ENCODE measurements around the gene FRMD3.

Gene FRMD3

DNA sequence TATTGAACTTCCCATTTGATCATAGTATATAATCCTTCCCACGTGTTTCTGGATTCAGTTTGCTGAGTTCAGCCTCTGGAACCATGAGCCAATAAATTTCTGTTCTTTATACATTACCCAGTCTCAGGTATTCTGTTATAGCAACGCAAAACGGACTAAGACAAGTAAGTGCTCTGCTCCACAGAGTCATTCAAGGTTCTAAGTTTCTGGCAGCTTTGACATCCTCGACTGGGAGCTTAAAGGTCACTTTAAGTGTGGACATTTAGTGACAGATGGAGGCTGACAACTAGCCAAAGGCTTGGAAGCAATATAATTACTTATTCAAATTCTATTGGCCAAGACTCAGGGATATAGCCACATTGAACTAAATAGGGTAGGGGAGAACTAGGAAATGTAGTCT, 297.5 kb downstream of the FRMD3 start:
- in situ Hi-C loops (cut with MboI; ENCODE audit: low sequenced_read_pairs), result no loop called here

DNA sequence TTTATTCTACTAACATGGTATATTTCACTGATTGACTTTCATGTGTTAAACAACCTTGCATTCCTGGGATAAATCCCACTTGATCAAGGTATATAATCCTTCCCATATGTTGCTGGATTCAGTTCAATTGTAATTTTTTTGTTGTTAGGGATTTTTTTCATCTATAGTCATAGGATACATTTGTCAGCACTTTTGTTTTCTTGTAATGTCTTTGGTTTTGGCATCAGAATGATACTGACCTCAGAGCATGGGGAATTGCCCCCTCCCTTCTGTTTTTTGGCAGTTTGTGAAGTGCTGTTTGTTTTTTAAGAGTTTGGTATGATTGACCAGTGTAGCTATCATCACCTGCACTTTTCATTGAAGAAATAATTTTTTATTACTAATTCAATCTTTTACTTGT, 298.5 kb downstream of the FRMD3 start:
- in situ Hi-C loops (cut with MboI; ENCODE audit: low sequenced_read_pairs), result no loop called here

DNA sequence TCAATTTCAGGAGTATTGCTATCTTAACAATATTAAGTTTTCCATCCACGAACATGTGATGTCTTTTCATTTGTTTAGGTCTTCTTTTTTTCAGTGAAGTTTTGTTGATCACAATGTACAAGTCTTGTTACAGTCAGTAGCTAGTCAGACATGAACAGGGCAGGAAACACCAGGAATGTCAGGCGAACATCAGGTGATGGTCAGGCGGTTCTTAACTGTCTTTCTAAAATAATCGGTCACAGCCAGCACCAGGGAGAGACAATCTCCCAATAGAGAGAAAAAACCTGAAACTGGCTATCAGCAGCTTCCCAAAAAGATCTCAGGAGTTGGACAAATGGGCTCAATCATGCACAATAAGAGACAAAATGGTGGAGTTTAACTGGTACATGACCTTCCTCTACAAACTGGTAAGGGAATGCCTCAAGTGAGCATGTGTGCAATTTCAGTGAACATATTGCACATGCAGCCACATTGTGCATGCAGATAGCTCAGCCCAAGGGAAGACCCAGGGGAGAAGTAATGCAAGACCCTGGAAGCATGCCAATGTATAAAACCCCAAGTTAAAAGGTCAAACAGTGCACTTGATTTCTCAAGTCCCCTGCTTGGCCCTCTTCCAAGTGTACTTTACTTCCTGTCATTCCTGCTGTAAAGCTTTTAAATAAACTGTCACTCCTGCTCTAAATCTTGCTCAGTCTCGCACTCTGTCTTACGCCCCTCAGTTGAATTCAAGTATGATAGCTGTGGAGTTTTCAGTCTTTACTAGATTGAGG, 299.1 kb downstream of the FRMD3 start:
- in situ Hi-C loops (cut with MboI; ENCODE audit: low sequenced_read_pairs), result no loop called here

DNA sequence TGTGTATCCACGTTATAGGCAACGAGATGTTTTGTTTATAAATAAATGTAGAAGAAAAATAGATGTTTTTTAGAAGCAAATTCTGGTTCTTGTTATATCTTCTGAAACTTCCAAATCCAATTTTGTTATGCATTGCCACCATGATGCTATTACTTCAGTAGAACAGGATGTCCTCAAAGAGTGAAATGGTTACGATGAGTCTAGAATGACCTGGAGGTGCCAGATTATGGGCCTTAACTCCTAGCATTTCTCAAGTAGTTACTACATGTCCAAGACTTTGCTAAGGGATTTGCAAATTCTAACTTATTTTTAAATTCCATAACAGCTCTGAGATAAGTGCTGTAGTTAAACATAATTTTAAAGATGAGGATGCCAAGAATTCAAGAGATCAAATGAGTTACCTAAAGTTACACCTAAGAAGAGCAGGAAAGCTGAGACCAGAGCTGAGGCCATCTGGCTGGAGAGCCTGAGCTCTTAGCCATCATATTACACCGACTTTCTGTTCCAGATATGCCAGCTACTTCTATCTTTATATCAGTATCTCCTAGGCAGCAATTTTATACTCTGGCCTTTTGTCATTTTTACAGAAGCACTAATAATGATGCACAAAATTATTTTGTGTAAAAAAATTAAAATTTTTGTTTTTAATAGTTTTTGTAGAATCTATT, 302.0 kb downstream of the FRMD3 start:
- in situ Hi-C loops (cut with MboI; ENCODE audit: low sequenced_read_pairs), result no loop called here

DNA sequence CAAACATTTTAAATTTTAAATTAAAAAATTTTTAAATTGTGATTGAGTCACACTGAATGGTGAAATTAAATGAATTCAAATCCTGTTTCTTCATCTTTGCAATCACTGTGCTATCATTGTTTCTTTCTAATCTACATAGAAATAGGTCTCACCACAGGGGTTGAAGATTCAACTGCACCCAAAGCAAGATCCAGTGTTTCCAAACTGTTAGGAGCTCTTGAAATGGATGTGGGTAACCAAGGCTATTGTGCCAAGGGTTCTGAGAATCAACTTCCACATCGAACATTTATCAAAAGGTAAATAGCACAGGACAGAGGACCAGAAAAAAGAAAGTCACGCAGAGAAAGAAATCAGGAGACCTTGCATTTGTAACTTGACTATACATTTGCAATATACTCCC, 302.7 kb downstream of the FRMD3 start:
- in situ Hi-C loops (cut with MboI; ENCODE audit: low sequenced_read_pairs), result no loop called here

DNA sequence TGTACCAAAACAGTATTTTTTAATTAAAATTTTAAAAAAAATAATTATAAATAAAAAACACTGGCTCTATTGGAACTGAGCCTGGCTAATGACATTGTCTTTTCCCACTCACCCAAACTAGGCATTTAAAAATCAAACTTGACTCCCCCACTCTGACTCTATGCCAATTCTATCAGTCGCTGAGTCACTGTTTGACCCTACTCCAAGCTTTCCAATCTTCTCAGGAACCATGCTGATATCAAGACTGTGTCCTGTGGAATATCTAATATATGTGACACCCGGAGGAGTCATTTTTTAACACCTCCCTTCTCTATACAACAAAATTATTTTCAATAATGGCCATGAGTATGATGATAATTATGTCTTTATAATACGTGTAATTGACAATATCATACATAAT, 303.7 kb downstream of the FRMD3 start:
- in situ Hi-C loops (cut with MboI; ENCODE audit: low sequenced_read_pairs), result no loop called here

DNA sequence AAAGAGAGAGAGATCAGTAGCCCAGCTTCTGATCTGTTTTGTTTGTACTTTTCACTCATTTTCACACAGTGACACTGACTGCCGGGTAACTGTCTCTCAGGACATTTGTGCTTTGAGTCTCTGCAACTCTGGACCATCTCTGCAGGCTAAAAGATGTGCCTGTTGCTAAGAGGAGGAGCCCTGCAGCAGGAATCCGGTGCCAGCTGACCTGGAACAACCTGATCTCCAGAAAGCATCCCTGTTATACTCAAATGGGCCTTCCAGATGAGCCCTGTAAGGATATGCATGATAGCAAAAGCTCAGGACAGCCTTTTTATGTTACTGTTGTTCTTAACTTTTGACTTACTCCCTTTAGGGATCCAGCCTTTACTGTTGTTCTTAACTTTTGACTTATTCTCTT, 304.6 kb downstream of the FRMD3 start:
- in situ Hi-C loops (cut with MboI; ENCODE audit: low sequenced_read_pairs), result no loop called here

DNA sequence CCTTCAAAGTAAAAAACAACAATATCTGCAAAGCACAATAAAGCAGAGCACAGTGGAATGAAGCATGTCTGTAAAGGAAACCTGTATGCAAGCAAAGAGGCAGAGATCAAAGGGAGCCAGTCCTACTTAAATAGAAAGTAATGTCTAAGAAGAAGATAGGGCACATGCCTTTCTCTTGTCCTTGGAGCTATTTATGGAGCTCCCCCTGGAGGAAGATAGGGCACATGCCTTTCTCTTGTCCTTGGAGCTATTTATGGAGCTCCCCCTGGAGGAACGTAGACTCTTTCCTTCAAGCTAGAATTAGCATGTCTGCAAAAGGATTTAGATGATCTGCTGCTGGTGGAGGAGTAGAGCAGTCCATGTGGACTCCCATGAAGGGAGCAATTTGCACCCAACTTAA, 307.2 kb downstream of the FRMD3 start:
- in situ Hi-C loops (cut with MboI; ENCODE audit: low sequenced_read_pairs), result no loop called here

DNA sequence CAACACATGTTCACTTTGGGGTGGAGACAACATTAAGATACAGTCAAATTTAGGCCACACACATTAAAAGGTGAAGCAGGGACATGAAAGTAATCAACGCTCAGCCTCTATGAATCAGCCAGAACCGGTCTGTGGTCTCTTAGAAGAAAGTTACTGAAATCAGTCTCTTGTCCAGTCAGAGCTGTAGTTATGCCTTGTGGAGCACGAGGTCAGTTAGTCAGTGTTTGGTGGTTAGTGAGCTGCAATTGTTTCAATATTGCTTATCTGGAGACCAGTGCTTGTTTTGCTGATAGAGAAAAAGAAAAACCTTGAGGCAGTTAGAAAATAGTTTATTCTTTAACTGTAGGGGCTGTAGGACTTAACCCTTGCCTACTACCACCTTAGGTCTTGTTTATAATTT, 317.5 kb downstream of the FRMD3 start:
- in situ Hi-C loops (cut with MboI; ENCODE audit: low sequenced_read_pairs), result no loop called here

DNA sequence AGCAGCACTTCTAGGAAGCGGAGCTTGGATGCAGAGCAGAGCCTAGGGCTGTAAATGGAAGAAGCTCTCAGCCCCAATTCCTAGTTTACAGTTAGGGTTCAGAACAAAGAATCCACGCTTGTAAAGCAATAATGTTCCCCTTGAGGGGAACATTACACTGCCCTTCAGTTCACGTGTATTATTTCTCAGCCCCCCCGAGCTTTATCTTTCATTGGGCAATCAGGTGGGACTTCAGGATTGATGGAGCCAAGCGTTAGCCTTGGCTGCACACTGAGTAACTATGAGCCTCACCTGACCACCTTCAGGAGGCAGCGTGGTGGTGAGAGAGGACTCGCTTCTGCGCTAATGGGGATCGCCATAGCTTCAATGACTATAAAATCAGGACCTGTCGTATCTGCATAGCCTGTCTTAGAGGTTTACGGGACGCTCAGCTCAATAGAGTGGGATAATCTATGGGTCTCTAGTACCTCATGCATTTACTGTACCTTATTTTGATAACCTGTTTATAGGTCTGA, 318.2 kb downstream of the FRMD3 start:
- in situ Hi-C loops (cut with MboI; ENCODE audit: low sequenced_read_pairs), result no loop called here

DNA sequence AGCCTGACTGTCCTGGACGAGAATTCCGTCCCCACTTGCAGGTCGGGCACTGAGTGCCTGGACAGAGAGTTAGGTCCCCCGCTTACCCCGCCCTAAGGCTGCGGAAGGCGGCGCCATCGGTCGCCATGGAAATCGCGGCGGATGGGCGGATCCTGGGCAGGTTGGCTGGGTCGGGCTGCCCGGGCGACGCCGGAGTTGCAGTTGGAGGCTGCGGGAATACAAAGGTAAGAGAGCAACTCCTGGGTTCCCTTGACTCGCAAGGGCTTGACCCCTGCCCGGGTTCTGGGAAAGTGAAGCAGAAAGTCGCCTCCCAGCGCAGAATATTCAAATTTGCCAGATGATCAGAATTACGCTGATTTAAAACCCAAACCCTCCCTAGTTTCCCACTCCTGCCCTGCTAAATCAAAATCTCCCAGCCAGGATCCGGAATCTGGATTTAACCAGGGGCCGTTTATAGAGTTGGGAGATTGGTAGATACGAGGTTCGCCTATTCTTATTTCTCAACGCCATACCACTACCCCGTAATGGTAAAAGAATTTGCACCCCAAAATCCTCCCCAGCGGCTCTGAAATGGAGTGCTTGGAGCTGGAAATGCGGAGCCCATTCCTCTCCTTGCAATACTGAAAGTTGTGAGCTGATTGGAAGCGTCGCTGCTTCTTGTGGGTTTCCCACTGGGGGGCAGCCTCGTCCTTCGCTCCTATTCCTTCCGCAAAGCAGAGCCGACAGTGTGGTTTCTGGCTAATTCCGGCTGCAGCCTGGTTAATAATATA, 318.9 kb downstream of the FRMD3 start:
- in situ Hi-C loops (cut with MboI; ENCODE audit: low sequenced_read_pairs), result no loop called here

DNA sequence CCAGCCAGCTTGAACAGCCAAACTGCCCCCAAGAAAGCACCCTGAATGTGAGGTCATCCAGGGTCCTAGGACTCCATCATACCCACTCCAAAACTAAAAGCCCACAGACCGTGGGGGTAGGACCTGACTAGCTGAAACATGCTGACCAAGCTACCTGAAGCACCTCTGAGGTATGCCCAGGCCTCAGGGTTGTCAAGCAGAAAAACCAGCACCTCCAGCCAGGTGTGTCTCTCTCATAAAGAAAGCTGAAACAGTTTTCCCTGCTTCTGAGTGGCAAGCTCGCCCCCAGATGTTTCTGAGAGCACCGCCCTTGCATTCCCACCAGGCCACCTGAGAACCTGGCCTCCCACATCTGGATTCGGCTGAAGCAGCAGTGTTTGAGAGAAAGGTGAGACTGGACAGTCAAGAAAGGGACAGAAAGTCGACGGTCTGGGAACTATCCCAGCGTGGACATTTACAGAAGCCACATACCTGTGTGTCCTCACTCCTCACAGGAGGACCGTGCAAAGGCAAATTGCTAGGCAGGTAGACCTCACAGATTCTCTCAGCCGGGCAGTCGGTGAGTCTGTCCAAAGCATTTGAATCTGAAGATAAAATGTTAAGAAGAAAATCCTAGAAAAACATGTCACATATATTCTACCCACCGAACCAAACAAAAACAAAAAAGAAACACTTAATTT, 319.6 kb downstream of the FRMD3 start:
- in situ Hi-C loops (cut with MboI; ENCODE audit: low sequenced_read_pairs), result no loop called here

DNA sequence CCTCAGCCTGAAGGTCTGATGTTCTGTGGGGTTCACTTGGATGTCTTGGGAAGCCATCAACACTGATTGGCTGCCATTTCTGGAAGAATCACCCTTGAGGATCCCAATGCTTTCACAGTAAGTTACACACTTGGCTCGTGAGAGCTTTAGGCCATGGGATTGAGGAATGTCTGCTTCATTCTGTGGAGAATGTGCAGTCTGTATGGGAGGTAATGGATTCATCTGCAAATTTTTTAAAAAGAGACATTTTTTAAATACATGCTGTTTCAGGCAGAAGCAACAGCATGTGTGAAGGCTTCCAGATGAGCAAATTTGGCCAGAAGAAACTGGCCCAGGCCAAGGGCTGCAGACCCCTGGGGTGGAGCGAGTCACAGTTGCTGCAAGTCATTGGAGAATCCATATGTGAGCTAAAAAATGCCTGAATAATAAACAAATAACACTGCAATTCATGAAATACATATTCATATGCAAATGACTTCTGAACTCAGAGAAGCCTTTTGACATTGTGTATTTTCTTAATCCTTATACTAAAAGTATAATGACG, 328.9 kb downstream of the FRMD3 start:
- in situ Hi-C loops (cut with MboI; ENCODE audit: low sequenced_read_pairs), result no loop called here

DNA sequence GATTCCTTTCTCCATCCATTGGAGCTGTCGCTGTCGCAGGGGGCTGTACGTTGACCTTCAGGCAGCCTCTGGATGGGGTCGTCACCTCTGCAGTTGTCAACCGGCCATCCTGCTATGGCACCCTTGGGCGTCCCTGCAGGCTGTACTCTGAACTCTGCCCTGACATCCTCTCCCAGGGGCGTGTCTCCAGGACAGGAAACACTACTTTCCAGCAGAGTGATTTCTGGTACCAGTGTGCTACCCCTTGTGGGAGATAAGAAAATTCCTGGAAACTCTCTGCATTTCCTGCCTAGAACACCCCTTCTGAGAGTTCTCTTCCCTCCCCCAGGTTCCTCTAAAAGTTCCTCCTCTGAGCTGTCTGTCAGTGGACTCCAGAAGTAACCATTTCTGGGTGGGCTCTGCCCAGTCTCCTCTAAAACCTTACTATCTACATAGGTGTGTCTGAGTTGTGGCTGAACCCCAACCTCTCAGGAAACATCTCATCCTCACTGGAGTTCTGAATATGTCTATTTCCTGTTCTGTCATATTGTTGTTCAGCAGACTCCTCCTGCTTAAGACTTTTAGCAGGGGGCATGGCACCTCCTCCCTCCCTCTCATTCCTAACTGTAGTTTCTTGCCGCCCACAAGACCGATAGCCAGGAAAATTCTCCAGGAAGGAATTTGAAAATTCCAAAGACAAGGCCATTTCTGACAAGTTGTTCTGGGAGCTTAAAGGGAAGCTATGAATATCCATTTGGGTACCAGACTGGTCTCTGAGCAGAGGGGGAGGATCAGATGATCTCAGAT, 329.9 kb downstream of the FRMD3 start:
- in situ Hi-C loops (cut with MboI; ENCODE audit: low sequenced_read_pairs), result no loop called here

DNA sequence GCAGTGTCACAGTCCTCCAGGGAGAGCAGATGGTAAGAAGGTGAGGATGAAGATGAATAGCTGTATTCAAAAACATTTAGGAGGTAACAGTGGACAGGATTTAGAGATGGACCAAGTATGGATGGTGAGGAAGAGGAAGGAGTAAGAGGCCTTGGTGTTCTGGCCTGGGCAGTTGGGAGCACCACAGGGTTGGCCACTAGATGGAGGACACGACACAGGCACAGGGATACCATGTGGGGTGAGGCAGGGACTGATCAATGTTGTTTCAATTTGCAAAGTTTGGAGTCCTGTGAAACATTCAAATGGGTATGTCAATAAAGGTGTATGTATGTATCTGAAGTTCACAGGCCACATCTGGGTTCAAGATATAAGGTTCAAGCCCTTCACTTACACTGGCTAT, 334.2 kb downstream of the FRMD3 start:
- in situ Hi-C loops (cut with MboI; ENCODE audit: low sequenced_read_pairs), result no loop called here

DNA sequence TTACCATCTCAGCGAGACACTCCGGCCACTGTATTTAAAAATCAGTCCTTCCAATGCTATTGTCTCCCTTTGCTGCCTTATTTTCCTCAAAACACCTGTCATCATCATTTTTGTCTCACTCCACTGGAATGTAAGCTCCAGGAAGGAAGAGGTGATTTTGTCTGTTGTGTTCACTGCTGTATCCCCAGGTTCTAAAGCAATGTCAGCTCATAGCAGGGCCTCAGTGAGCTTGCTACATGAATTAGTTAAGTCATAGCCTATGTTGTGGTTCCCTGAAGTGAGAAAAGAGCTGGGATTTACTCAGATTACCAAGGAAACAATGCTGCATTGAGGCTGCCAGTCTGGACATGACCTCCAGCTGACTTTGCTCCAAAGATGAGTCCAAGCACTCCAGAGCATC, 337.7 kb downstream of the FRMD3 start:
- in situ Hi-C loops (cut with MboI; ENCODE audit: low sequenced_read_pairs), result no loop called here

DNA sequence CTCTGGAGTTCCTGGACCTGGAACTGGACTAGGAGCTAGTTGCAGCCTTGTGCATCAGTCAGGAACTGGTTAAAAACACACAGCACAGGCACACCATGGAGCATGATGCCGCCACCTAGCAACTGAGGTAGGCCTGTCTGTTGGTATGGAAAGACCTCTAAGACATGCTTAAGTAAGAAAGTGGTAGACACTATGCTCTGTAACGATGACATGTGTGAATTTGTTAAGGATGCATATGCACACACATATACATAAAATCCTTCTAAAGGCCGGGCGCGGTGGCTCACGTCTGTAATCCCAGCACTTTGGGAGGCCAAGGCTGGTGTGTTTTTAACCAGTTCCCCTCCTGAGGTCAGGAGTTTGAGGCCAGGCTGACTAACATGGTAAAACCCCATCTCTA, 338.4 kb downstream of the FRMD3 start:
- in situ Hi-C loops (cut with MboI; ENCODE audit: low sequenced_read_pairs), result no loop called here

DNA sequence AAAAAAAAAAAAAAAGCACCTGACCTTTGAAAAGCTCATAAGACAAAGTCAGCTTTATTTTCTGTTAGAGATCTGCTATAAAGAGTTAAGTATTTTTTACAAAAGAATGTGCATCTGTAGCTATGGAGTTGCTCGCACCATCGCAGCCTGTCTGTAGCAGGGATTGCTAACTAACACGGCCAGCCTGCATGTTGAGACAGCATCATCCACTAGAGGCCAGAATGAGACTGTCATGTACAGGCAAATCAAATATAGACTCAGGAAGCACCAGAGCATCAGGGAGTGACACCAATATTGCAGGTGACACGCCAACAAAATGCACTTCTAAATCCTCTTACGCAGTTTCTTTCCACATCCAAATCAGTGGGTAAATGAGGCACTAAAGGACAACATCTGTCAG, 339.0 kb downstream of the FRMD3 start:
- in situ Hi-C loops (cut with MboI; ENCODE audit: low sequenced_read_pairs), result no loop called here

DNA sequence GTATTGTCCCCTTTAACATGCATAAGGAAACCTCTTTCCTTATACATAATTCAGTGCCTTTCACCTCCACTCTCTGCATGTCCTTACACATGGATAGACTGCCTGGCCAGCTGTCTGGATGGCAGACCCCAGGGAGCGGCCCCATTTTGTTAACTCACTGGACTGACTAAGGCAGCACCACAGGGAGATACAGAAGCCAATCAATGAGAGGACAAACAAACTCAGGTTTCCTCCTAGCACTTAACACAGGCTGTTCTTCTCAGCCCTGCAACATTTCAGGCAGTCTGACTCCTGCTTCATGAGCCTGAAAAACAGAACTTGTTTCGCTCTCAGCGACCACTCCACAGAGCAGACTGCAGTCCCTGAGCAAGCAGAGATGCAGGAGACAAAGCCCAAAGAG, 339.8 kb downstream of the FRMD3 start:
- in situ Hi-C loops (cut with MboI; ENCODE audit: low sequenced_read_pairs), result no loop called here

DNA sequence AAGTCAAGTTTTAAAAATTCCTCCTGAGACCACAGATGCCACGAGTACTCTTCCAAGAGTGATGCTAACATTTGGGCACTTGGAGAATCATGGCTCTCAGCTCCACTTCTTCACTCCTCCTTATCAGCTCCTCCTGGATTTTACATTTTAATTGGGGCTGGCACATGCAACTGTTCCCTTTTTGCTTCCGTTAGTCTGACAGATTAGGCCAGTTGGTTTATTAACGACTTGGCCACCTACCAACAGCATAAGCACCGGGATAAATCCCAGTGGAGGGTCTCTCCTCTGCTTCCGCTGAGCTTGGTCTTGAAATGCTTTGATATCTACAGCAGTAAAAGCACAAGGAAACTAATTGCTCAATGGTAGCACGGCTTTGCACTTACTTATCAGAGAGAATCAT, 340.6 kb downstream of the FRMD3 start:
- in situ Hi-C loops (cut with MboI; ENCODE audit: low sequenced_read_pairs), result no loop called here

All from hTERT RPE-1 (cell line).